HG03097 (cell line): ENCODE data around the gene EREG.
A peak's percentile ranks its signal among the peaks of the same experiment; 100 is the strongest.
"Not testable (repeated sequence)": the region's sequence is repeated elsewhere in the genome, so short reads cannot be mapped to it uniquely, and the experiment has no call there.

Experiments
- ATAC-seq: cut with Tn5 transposase; IDR thresholded peaks from one replicate; pipeline ENCODE4 v1.9.1; 2021; ENCODE audit not compliant: unreplicated experiment, low FRiP score

The EREG gene

DNA sequence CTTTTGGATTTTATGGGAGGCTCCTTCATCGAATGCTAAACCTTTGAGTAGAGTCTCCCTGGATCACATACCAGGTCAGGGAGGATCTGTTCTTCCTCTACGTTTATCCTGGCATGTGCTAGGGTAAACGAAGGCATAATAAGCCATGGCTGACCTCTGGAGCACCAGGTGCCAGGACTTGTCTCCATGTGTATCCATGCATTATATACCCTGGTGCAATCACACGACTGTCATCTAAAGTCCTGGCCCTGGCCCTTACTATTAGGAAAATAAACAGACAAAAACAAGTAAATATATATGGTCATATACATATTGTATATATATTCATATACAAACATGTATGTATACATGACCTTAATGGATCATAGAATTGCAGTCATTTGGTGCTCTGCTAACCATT, 21.2 kb downstream of the EREG start:
- ATAC-seq, result no peak

DNA sequence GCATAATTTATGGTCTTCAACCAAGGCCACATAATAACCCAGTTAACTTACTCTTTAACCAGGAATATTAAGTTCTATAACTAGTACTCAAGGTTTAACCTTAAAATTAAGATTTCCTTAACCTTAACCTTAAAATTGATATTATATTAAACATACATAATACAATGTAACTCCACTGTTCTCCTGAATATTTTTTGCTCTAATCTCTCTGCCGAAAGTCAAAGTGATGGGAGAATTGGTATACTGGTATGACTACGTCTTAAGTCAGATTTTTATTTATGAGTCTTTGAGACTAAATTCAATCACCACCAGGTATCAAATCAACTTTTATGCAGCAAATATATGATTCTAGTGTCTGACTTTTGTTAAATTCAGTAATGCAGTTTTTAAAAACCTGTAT, 22.8 kb downstream of the EREG start:
- ATAC-seq, result no peak

DNA sequence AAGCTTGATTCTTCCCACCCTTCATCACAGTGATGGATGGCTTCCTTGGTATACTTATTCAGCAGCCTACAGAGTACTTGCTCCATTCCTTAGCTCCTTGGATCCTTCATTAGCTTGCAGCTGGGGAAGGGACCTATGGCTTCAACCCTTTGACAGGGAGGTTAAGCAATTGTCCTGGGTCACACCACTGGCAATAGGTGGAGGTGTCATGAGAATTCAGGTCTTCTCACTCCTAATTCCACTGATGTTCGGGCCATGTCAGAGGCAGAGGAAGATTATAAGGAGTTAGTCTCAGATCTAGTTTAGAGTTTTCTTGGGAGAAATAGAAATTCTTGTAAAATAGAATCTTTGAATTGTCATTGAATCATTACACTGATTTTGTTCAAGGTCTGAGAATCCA, 24.5 kb downstream of the EREG start:
- ATAC-seq, result no peak

DNA sequence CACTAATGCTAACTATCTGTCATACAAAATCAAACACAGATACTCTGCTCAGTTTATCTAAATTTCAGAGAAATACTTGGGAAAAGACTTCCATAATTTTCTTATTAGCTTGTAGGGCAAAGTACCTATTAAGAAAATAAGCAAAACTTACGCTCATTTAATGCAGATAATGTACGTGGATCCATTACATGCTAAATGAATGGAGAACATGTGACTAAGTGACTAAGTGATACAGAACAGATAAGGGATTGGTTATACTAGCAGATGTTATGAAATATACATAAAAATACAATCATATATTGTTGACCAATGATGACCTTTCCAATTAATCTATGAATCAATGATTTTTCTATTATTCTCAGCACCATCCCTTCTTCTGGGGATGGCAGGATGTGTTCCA, 25.7 kb downstream of the EREG start:
- ATAC-seq, result no peak

DNA sequence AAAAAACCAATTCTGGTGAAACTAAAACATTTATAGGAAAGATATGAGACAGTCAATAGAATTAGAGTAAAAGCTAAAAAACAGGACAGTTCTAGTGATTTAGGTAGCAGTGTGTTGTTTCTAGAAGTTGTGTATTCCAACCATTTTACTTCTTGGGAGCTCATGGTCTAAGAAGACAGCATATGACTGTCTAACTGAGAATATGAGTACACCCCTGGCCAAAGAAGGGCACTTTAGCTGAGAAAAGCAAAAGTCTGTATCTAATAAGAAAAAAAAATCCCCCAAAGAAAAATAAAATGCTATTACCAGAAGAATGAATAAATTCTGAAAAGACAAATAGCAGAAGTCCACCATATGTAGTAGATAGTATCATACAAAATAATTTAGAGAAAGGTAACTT, 26.4 kb downstream of the EREG start:
- ATAC-seq, result no peak

DNA sequence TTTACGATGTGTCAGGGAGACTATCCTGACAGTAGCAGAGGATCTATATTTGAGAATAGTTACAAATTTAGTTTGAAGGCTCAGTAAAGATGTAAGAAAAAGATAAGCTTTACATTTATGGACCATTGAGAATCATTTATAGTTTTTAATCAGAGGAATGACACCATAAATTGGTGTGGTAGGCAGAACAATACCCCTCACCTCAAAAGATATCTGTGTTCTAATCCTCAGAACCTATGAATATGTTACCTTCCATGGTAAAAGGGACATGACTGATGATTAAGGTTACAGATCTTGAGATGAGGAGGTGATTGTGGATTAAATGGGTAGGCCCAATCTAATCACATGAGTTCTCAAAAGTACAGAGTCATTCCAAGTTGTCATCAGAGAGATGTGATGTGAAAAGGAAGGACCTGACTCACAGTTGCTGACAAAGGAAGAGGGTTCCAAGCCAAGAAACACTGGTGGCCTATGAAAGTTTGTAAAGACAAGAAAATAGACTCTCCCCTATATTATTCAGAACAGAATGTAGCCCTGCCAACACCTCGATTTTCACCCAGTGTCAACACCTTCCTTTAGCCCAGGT, 27.0 kb downstream of the EREG start:
- ATAC-seq, result no peak

DNA sequence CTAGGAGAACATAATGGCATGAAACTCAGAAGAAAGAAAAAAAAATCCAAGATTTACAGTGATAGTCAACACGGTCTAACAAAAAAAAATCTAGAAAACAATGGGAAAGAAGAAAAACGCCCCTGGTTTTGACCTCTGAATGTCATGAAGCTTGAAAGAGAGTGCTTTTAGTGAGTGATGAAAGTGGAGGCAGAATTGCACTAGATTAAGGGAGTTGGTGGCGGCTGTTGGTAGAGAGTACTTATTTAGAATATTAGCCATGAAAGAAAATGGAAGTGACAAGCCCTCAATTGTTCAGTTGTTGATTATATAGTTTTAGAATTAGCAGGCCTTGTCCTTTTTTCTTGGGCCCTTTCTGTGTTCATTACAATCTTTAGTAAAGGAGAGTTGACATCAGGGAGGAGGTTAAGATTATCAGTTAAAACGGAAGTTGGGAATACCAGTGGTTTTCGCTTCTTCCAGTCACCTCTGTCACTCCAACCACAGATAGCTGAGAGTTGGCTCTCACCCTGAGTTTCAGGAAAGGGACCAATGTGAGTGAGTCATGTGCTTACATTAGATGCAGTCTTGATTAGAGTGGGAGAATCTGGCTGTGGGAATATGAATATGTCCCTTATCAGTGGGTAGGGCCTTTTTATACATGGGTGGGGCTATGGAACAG, 29.7 kb downstream of the EREG start:
- ATAC-seq, result no peak

DNA sequence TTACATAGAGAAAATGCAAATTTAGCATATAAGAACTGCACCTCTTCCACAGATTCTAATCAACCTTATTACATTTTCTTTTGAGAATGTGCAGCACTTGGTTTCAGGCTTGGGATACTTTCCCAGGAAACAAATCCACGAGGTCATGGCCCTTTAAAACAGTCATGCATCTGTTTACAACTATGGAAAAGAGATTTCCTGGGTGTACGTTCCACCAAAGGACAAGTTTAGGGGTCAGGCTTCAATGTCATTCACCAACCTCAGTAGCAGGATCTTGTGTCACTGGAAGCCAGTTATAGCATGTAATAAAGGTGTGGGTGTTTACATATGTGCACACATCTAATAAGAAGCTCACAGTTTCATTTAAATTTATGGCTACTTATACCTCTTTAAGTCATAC, 30.7 kb downstream of the EREG start:
- no peak for ATAC-seq

DNA sequence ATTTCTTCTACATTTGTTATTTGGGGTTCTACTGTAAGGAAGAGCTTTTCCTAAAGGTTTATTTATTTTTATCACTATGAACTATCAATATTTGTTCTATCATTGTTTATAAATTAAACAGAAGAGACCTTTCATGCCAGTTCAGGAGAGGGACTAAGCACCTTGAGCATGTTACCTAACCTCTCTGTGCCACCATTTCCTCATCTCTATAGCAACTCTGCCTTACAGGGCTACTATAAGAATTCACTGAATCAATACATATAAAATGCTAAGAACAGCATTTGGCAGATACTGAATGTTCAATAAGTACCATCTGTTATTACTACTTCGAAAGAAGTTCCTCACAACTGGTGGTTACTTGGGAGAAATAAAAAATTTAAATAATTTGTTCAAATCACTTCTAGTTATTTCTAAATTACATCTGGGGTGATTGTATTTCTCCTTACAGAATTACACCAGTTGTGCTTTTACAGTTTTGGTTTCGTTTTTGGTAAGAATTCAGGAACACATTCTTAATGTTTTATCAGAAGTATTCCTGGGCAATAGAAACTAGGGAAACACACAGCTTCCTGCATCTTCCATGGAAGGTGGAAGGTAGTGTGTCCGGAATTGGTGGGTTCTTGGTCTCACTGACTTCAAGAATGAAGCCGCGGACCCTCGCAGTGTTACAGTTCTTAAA, 32.9 kb downstream of the EREG start:
- ATAC-seq, result no peak

DNA sequence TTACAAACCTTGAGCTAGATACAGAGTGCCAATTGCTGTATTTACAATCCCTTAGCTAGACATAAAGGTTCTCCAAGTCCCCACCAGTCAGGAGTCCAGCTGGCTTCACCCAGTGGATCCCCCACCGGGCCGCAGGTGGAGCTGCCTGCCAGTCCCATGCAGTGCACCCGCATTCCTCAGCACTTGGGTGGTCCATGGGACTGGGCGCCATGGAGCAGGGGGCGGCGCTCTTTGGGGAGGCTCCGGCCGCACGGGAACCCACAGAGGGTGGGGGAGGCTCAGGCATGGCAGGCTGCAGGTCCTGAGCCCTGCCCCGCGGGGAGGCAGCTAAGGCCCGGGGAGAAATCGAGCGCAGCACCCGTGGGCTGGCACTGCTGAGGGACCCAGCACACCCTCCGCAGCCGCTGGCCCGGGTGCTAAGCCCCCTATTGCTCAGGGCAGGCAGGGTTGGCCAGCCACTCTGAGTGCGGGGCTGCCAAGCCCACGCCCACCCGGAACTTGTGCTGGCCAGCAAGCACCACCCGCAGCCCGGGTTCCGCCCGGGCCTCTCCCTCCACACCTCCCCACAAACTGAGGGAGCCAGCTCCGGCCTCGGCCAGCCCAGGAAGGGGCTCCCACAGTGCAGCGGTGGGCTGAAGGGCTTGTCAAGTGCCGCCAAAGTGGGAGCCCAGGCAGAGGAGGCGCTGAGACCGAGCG, 34.1 kb downstream of the EREG start:
- ATAC-seq, result not testable (repeated sequence)

DNA sequence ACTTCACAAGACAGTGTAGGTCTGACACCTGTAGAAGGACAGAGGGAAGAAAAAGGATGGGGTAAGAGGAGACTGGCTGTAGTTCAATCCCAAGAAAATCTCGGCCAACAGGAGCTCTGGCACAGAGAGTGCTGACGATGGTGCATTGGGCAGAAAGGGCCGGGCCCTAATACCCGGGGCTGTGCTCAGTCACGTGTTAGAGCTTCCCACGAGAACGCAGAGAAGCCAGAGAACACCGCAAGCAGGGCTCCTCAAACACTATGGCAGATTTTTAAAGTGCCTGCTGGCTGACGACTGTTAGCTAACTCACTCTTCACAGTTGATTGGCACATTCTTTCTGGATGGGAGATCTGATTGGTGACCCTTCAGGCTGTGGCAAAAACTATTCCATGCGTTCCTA, 35.5 kb downstream of the EREG start:
- ATAC-seq, result no peak

DNA sequence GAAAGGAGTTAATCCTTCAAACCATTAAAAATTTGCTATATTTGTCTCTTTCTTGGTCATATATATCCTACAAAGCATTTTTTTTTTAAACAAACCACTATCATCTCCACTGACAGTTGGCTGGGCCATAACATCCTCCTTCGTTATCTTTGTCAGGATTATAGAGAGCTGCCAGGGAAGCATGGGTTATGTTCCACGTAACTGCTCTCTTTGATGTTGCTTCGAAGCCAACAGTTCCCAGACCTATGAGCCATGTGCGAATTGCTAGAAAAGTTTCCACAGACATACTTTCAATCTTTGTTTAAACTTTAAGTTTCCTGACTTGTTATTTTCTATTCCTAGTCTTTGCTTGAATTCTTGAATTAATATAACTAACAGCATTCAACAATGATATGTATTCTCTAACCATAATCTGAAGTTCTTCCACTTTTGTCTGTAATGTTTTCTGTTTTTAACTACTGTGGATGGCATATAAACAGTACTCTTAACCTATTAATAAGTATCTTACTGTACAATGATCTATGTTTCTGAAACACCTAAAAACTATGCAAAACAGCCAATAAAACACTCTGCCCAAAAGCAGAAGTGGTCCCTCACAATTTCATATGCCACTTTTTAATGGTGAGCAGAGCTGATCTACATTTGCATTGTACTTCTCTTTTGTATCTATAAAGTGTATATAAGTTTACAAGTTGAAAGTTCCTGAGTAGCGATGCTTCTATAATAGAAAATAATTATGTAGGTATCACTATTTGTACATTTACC, 37.9 kb downstream of the EREG start:
- peak; percentile 93 for ATAC-seq

DNA sequence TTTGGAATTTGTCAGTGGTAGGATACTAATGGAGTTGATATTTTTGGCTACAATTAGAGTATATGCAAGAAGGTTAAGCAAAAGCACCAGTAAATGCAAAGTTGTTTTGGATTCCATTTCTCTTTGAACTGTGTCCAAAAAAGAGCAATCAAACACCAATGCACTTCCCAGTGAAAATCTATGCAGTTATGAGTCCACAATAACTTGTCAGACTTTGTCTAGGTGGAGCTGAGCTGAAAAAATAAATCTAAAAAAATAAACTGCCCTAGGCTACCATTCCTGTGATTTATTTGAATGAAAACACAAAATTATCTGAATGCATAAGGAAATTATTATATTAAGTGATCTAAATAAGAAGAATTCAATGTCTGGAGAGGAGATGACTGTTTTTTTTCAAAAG, 42.9 kb downstream of the EREG start:
- ATAC-seq, result no peak

DNA sequence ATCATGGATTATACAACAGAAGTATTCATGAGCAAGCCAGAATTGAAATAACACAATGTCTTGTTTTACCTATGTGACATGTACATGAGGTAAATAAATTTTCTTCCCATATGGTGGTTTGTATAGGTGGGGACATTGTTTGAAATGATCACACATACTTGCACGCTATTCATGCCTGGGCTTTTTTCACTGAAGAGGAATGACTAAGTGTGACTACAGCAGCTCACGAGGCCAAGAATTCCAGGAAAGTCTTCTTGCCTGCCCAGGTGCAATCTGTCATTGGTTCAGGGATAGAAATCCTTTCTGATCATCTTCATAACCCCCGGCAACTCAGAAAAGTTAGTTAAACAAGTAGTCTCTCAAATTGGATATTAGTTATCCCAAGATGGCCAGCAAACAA, 43.7 kb downstream of the EREG start:
- ATAC-seq, result no peak

DNA sequence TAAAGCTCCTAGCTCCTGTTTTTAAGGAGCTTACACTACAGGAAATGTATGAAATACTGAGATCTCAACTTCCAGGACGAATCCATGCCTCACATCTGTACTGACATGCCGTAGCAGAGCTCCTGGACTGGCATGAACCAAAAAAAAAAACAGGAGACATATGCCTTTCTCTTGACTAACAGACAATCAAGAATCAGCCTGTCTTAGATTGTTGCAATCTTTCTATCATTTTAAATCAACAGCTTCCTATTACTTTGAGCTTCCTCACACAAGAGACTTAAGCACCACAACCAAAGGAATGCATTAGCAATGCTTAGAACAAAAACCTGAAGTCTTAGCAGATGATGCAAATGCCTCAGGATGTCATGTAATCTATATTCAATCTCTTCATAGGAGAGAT, 45.3 kb downstream of the EREG start:
- ATAC-seq, result no peak

DNA sequence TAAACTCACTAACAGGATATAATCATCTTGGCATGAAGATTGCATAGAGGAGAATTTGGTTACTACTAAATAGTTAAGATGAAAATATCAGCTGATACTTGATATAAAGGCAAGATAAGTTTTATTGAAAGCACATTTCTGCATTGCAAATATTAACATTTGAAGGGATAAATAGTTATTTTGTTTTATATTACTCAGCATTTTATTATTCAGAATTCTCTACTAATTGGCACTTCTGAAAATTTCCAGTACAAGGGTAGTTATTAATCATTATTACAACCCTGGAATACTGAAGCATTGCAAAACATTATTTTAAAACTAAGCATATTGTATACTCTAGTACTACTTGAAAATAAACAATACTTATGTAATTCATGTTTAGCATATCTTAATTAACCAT, 47.3 kb downstream of the EREG start:
- no peak for ATAC-seq

DNA sequence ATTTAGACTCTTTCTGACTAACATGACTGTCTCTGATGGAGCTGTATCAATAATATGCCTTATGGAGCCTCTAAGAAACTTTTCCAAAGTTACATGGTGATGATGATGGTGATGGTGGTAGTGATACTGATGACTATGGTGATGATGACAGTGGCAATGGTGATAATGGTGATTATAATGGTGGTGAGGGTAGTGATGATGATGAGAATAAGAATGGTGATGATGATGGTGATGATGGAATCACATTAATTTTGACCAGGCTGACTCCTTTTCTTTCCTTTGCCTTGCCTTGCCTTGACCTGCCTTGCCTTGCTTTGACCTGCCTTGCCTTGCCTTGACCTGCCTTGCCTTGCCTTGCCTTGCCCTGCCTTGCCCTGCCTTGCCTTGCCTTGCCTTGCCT, 48.3 kb downstream of the EREG start:
- ATAC-seq, result no peak

DNA sequence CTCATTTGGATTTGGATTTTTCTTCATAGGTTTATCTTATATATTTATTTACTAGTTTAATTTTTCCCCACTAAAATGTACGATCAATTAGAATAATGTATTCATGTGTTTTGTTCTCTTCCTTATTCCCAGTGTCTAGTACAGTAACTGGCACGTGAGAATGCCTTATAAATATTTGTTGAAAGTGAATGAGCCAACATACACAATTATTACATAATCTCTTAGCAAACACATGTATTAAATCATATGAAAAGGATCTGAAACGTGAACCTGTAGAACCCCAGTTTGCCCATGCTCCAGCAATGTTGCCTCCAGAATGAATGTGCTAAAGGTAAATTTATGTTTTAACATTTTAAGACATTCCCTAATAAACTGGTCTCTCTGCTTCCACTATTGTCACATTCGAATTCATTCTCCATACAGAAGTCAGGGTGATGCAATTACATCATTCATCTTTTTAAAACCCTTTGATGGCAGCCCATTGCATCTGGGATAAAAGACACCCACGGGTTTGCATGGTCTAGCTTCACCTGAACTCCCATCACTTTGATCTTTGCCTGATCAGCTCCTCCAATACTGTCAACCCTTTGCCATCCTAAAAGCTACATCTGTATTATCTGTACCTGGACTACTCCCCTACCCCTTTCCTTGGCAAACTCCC, 49.3 kb downstream of the EREG start:
- no peak for ATAC-seq

DNA sequence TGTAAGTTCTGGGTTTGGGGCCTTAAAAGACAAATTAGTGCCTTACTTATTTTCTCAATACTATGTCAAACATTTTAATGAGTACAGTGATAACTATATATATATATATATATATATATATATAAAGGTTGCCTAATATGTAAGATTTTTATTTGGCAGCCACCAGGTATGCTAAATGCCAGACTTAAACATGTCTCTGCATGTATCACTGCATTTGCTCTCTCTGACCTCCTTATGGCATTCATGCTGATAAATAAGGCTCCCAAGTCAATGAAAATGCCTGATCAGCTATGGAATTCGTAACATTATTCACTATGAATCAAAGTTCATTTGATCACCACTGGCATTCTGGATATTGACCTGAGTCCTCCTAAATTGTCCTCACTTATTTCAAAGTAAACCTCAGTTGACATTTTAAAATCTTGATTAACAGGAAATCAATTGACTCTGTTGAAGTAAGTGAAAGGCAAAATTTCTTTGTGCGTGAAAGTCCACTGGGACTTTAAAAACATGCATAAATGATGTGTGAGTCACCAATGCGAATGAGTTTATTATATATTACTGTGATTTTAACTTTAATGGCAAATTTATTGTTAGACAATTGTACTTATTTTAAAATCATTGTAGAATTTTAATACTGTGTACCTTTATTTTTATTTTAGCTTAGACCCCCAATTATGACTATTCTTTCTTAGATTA, 50.8 kb downstream of the EREG start:
- ATAC-seq, result no peak
